WTC11 (cell line): Measurements from ENCODE around the gene NT5C1A.

Source experiments
- CTCF ChIP-seq: fragments of 200-600 bp; IDR thresholded peaks from 2 replicates; pipeline ENCODE4 v1.8.0; 2022; ENCODE audit warnings: antibody characterized with exemption
- E2F4 ChIP-seq: sonication (generic); formaldehyde crosslinking; IDR thresholded peaks from 2 replicates; pipeline ENCODE4 v1.8.1; 2022; ENCODE audit warnings: low read depth, mild to moderate bottlenecking, moderate library complexity, missing genetic modification reagents, borderline replicate concordance
- FOXK1 ChIP-seq: sonication (generic); formaldehyde crosslinking; IDR thresholded peaks from 2 replicates; pipeline ENCODE4 v1.8.0; 2022; ENCODE audit warnings: mild to moderate bottlenecking, moderate library complexity, missing genetic modification reagents
- RORB ChIP-seq: fragments of 250-450 bp; sonication (Bioruptor Pico); IDR thresholded peaks from 2 replicates; pipeline ENCODE4 v1.9.0; 2021; ENCODE audit warnings: mild to moderate bottlenecking
- ZNF263 ChIP-seq: sonication (generic); formaldehyde crosslinking; IDR thresholded peaks from 2 replicates; pipeline ENCODE4 v1.8.1; 2022; ENCODE audit warnings: low read depth, mild to moderate bottlenecking, moderate library complexity, missing genetic modification reagents

- TF ChIP-seq RORB (CRISPR knock-in tag) (no peak), FOXK1 (no peak), CTCF (no peak), E2F4 (CRISPR knock-in tag) (no peak), ZNF263 (CRISPR knock-in tag) (no peak)
These were observed 45.9 kb upstream of the NT5C1A start for GRCh38 chr1:39717809-39718208.
